GM21360 (cell line): Measurements from ENCODE around the gene CXorf38.
"Not testable (repeated sequence)": the region's sequence is repeated elsewhere in the genome, so short reads cannot be mapped to it uniquely, and the experiment has no call there.

Experiments
- ATAC-seq: cut with Tn5 transposase; IDR thresholded peaks from one replicate; pipeline ENCODE4 v1.9.1; 2021; ENCODE audit warnings: mild to moderate bottlenecking, moderate library complexity; ENCODE audit not compliant: unreplicated experiment

CXorf38 gene

GRCh38 chrX:40628506-40628905 is 18.9 kb downstream of the CXorf38 start:
- no peak for ATAC-seq

DNA sequence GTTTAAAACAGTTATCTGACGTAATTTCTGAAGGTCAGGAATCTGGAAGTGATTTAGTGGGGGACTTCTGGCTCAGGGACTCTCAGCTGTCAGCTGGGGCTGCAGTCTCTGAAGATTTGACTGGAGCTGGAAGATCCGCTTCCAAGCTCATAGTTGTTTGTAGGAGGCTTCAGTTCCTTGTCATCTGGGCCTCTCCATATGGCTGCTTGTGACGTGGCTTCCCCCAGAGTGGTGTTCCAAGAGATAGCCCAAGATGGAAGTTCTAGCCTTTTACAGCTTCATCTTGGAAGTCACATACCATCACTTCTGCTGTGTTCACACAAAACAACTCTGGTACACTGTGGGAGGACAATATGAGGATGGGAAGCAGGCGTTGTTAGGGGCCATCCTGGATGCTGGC is 22.1 kb downstream of the CXorf38 start:
- ATAC-seq: no peak

DNA sequence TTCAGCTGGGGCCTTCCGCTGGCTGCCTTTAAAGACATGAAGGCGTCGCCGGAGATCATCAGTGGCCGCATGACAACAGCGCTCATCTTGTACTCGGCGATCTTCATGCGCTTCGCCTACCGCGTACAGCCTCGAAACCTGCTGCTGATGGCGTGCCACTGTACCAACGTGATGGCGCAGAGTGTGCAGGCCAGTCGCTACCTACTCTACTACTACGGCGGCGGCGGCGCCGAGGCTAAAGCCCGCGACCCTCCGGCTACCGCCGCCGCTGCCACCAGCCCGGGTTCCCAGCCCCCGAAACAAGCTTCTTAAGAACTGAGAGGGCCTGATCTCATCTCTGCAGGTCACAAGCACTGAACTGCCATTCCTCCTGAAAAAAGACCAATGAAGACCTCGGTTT is 23.7 kb downstream of the CXorf38 start:
- ATAC-seq: no peak

DNA sequence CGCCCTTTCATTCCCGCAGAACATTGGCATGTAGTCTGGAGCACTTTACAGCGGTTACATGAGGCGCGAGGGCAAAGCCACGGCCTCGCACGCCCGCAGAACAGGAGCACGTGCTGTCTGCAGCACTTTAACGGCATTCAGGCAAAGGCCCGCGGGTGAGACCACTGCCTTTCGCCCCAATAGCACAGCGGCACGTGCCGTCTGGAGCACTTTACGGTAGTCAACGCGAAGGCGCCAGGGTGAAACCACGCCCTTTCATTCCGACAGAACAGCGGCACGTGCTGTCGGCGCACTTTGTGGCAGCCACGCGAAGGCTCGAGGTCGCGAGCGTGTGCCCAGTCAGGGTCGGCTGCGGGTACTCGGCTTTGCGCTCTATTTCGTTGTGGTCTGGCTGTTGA is 24.2 kb downstream of the CXorf38 start, which contains the start of gene MPC1L:
Gene MPC1L, plus strand, starts transcription at position 290 of the 398 bp plus-strand sequence. CDS start 138 bp downstream, outside the sequence.
- ATAC-seq: no peak

DNA sequence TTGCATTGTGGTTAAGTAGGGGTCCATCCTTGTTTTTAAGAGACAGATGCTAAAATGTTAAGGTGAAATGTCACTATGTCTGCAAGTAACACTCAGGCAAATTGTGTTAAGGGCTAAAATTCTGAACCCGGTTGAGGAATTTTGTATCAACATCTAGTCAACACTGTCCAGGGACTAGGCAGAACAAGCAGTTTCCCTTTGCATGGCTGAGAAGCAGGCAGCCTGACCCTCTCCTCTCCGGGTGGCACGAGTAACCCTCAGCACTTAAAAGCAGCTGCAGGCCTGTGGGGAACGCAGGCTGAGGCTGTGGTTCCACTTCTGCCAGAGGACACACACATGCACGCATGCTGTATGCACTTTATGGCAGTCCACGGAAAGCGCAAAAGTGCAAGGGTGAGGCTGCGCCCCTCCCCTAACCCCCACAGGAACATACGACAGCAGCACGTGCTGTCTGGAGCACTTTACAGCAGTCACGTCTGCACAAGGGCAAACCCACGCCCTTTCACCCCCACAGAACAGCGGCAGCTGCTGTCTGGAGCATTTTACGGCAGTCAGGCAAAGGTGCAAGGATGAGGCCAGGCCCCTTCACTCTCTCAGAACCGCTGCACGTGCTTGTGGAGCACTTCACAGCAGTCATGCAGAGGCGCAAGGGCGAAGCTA is 24.8 kb downstream of the CXorf38 start:
- ATAC-seq: no peak

- ATAC-seq: no peak
Measured at GRCh38 chrX:40617566-40617965, 29.8 kb downstream of the CXorf38 start.

GRCh38 chrX:40615976-40616375 is 31.4 kb downstream of the CXorf38 start:
- ATAC-seq: no peak

GRCh38 chrX:40612511-40612910 is 34.9 kb downstream of the CXorf38 start:
- no peak for ATAC-seq

- ATAC-seq: no peak
Measured at GRCh38 chrX:40607381-40607780, 40.0 kb downstream of the CXorf38 start.

- ATAC-seq: no peak
Measured at GRCh38 chrX:40603446-40603845, 43.9 kb downstream of the CXorf38 start.

DNA sequence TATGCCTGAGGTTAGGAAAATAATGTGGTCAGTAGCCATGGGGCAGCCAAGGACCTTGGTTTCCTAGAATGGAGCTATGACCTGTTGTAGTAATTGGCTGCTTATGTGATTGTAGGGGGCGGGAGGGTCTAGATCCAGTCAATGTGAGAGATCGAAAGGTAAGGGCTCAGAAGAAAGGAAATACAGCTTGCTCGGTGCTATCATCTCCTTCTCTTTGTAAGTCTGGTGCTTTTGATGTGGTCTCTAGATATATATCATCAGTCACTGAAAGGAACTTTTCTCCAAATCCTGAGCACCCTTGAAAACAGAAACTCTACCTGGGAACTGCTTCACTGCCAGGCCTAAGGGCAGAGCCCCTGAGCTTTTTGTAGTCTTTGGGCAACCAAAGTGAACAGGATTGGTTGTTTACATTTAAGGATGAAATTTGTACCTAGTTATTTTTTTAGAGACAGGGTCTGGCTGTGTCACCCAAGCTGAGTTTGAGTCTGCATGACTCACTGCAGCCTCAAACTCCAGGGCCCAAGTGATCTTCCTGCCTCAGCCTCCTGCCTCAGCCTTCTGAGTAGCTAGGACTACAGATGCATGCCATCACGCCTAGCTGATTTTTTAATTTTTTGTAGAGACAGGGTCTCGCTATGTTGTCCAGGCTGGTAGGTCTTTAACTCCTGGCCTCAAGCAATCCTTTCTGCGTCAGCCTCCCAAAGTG is 57.6 kb downstream of the CXorf38 start:
- not testable (repeated sequence) for ATAC-seq

DNA sequence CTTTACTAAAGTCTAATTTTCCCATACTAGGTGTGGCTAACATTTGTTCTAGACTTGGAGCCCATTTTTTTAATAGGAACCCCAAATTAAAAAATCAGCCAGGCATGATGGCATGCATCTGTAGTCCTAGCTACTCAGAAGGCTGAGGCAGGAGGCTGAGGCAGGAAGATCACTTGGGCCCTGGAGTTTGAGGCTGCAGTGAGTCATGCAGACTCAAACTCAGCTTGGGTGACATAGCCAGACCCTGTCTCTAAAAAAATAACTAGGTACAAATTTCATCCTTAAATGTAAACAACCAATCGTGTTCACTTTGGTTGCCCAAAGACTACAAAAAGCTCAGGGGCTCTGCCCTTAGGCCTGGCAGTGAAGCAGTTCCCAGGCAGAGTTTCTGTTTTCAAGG is 59.7 kb downstream of the CXorf38 start:
- not testable (repeated sequence) for ATAC-seq

- ATAC-seq: no peak
Measured at GRCh38 chrX:40582811-40583210, 64.5 kb downstream of the CXorf38 start.

GRCh38 chrX:40582178-40582577 is 65.2 kb downstream of the CXorf38 start:
- not testable (repeated sequence) for ATAC-seq

DNA sequence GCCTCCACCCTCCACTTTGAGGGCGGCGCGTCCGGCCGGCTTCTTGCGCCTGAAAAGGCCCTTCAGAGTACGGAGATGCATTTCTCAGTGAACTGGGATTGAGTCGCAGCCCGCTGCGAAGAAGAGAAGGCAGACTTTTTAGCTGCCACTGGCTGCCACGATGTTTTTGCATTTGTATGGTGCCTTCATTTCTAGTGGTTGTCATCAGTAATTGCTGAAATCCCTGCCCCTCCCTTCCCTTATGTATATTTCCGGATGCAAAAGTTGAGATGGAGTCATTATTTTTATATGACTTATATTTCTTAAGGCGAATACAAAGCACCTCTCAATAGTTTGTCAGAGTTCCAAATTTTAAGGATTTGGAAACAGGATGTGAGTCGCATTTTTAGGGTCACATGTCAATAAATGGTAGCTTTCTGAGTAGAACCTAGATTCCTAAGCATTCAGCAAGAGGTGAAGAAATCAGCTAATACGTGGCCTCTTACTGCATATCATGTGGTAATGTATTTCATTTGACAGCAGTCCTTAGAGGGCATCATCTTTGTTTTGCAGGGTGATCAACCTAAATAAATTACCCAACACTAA is 65.9 kb downstream of the CXorf38 start:
- no peak for ATAC-seq

DNA sequence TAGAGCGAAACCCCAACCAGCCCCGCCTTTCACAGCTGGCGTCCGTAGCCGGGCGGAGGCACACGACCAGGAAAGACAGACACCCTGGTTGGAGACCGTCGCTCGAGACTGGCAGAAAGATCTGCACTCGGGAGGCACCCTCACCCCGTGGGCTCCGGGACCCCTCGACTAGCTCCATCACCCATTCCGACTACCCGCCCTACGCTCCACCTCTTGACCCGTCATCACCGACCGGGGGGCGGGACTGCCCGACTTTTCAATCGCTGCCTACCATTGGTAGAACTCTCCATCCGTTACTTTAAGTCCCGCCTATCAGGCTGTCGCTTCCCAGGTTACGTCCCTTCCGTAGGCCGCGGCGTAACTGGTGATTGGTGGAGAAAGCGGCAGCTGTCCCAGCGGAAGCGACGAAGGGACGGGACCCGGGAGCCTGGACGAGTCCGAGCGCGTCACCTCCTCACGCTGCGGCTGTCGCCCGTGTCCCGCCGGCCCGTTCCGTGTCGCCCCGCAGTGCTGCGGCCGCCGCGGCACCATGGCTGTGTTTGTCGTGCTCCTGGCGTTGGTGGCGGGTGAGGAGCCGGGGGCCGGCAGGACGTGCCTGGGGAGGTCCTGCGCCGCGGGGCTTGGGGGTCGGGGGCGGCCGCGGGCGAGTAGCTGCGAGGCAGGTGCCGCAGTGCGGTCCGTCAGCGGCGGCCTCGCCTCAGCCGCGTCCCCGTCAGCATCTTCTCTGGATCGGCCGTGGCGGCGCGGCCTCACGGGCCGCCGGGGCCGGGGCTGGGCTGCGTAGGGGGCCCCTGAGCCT is 66.6 kb downstream of the CXorf38 start, which contains the start of gene ATP6AP2:
Gene ATP6AP2, plus strand, starts transcription at position 434 of the 799 bp plus-strand sequence. Its CDS starts 96 bp downstream, at position 530.
- ATAC-seq: peak; percentile 93

DNA sequence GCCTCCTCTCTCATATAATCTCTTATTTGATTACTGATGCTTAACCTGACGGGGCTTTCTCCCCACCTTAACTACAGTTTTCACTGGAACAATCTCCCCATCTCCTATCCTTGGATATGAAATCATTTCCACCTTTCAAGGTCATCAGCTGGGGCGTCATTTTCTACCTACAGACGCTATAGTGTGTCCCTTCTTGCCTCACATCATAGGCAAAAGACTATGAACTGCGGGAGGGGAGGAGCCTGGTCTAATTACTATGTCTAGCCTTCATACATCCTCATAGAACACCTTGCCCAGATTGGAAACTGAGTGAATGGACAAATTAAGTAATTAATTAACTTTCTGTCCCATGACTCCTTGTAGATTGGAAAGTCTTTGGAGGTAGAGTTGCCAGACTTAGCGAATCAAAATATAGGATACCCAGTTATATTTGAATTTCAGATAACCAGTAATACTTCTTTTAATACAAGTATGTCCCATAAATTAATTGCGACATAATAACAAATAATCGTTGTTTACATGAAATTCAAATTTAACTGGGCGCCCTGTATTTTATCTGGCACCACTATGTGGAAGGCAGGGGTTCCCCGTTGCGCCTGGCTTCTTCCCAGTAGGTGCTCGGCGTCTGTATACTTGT is 67.3 kb downstream of the CXorf38 start:
- ATAC-seq: no peak

DNA sequence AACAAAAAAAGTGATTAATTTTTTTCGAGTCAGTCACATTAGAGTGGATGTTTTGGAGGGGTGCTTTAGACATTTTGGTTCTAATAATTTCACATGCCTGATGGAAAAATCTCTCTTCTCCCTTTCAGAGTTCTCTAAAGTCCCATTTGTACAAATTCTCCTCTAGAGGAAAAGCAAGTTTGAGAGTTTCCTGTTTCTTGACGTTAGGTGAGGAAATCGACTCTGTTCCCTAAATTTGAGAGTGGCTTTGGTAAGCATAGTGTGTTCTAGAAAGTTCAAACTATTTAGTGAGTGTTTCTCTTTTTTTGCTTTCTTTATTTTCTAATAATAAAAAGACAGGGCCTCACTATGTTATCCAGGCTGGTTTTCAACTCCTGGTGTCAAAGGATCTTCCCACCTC is 68.2 kb downstream of the CXorf38 start:
- no peak for ATAC-seq

- ATAC-seq: no peak
Measured at GRCh38 chrX:40578039-40578695, 69.2 kb downstream of the CXorf38 start.
